Endodermal cell (in vitro differentiated cells): Measurements from ENCODE around the gene MIA. TPM values are rescaled to one million over a fixed set of nuclear protein-coding genes. Genes with fewer than 3 reads are reported as not detected.
A peak's percentile ranks its signal among the peaks of the same experiment; 100 is the strongest.

Source experiments
- DNase-seq: peaks from one replicate; pipeline ENCODE4 v3.0.0-alpha.2; 2017
- H3K27ac ChIP-seq: 2 replicates; pipeline ENCODE4 v1.5.1; 2013; ENCODE audit warnings: mild to moderate bottlenecking, low read depth, low read length, moderate library complexity
- H3K27me3 ChIP-seq: 2 replicates; pipeline ENCODE4 v1.6.1; 2013; ENCODE audit warnings: mild to moderate bottlenecking, low read length, moderate library complexity; ENCODE audit not compliant: insufficient read depth, control insufficient read depth, poor library complexity, severe bottlenecking
- H3K36me3 ChIP-seq: 2 replicates; pipeline ENCODE4 v1.7.0; 2013; ENCODE audit warnings: mild to moderate bottlenecking, low read length, moderate library complexity; ENCODE audit not compliant: control insufficient read depth, insufficient read depth
- H3K4me1 ChIP-seq: one replicate; pipeline ENCODE4 v1.7.0; 2013; ENCODE audit warnings: low read length; ENCODE audit not compliant: control insufficient read depth, insufficient read depth
- H3K4me3 ChIP-seq: 2 replicates; pipeline ENCODE4 v1.5.1; 2013; ENCODE audit warnings: mild to moderate bottlenecking, low read length, moderate library complexity
- H3K9ac ChIP-seq: 2 replicates; pipeline ENCODE4 v1.6.1; 2013; ENCODE audit warnings: mild to moderate bottlenecking, low read length, moderate library complexity; ENCODE audit not compliant: poor library complexity, severe bottlenecking; ENCODE audit errors: extremely low read depth
- H3K9me3 ChIP-seq: 2 replicates; pipeline ENCODE4 v1.6.1; 2013; ENCODE audit warnings: mild to moderate bottlenecking, low read length, moderate library complexity; ENCODE audit not compliant: control insufficient read depth
- H3K27ac Mint-ChIP-seq: 2 replicates; pipeline ENCODE4 v1.8.0; 2020; ENCODE audit warnings: mixed read lengths
- H3K27me3 Mint-ChIP-seq: 2 replicates; pipeline ENCODE4 v1.8.0; 2021; ENCODE audit warnings: mild to moderate bottlenecking, mixed read lengths; ENCODE audit not compliant: insufficient read depth
- H3K36me3 Mint-ChIP-seq: 2 replicates; pipeline ENCODE4 v1.8.0; 2020; ENCODE audit warnings: low read depth, mixed read lengths
- H3K4me1 Mint-ChIP-seq: 2 replicates; pipeline ENCODE4 v1.8.0; 2020; ENCODE audit warnings: mixed read lengths
- H3K4me3 Mint-ChIP-seq: 2 replicates; pipeline ENCODE4 v1.8.0; 2020; ENCODE audit warnings: mild to moderate bottlenecking, moderate library complexity, mixed read lengths
- H3K9me3 Mint-ChIP-seq: 2 replicates; pipeline ENCODE4 v1.8.0; 2020; ENCODE audit warnings: mild to moderate bottlenecking, mixed read lengths
- CTCF ChIP-seq: fragments of 200-600 bp; sonication (generic); conservative IDR thresholded peaks from 2 replicates; pipeline ENCODE4 v1.5.0; 2021; ENCODE audit warnings: antibody characterized with exemption, mild to moderate bottlenecking
- WGBS, 2 experiments: methylation state at CpG; one replicate each; pipeline versions ENCODE4 v1.1.5 to v1.1.7; 2013; ENCODE audit warnings: missing lambda C conversion rate in 2 of 2, mixed read lengths in 1 of 2; ENCODE audit not compliant: insufficient coverage in 1 of 2, insufficient read length in 1 of 2; 5-methylcytosine and 5-hydroxymethylcytosine counted together
- total RNA-seq, 2 donors: library from RNA; stranded (reverse); fragmentation: NEBNext Ultra II Directional in 1 of 2; extraction: Animal tissue kit (Norgen Biotek cat#: 25700) in 1 of 2; gene quantifications; 2 replicates in 1 of 2; 3 replicates in 1 of 2; pipeline ENCODE4 v1.2.1, GENCODE V29; 2021

Gene MIA
- total RNA-seq, 2 donors from 2014 or later = not detected

DNA sequence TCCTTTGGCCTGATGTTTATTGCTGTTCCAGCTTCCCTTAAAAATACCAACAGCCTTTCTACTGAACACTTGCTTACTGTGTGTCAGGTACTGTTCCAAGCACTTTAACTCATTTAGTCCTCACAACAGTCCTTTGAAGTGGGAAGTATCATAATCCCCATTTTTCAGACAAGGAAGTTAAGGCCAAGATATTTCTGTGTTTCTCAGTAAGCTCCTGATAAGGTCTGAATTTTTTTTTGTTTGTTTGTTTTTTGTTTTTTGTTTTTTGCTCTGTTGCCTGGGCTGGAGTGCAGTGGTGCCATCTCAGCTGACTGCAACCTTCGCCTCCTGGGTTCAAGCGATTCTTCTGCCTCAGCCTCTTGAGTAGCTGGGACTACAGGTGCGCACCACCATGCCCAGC lies 16.8 kb upstream of the MIA start:
- Histone ChIP-seq H3K9ac (no peak overlapping the region), H3K4me1 (no peaks in the 10 kb centered on the region), H3K27me3 (no peaks in the 10 kb centered on the region), H3K27ac (no peak overlapping the region), H3K9me3 (no peaks in the 10 kb centered on the region), H3K36me3 (peaks cover 87% of the 10 kb centered on the region), H3K4me3 (no peak overlapping the region)
- H3K9me3 Mint-ChIP-seq = no peaks in the 10 kb centered on the region
- peaks cover 75% of the 10 kb centered on the region for H3K36me3 Mint-ChIP-seq
- WGBS, 2 experiments = 94 to 100% methylated on average over 1 to 3 of the region's 3 CpGs
- TF ChIP-seq CTCF = no peak
- no peak overlapping the region for H3K4me3 Mint-ChIP-seq
- no peak for DNase-seq
- no peaks in the 10 kb centered on the region for H3K27me3 Mint-ChIP-seq
- peaks cover 8% of the 10 kb centered on the region for H3K4me1 Mint-ChIP-seq
- H3K27ac Mint-ChIP-seq = no peak overlapping the region

DNA sequence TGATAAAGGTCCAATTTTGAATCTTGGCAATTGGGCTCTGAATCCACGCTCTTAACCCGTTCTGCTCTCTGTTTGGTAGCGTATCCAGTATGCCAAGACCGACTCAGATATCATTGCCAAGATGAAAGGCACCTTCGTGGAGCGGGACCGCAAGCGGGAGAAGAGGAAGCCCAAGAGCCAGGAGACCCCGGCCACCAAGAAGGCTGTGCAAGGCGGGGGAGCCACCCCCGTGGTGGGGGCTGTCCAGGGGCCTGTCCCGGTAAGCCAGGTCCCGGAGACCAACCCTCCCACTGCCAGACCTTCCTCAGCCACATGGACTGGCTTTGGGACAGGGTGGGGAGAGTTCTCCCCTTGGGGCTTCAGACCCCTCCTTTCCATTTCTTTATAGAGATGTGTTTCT lies 16.0 kb upstream of the MIA start:
- peaks cover 5% of the 10 kb centered on the region for H3K4me1 Mint-ChIP-seq
- no peaks in the 10 kb centered on the region for H3K9me3 Mint-ChIP-seq
- 96 to 98% methylated on average over 7 to 13 of the region's 13 CpGs for WGBS, 2 experiments
- H3K27ac ChIP-seq = no peak overlapping the region
- peak overlapping the region; percentile 48 for H3K27ac Mint-ChIP-seq
- no peaks in the 10 kb centered on the region for H3K27me3 Mint-ChIP-seq
- H3K4me1 ChIP-seq = no peaks in the 10 kb centered on the region
- H3K27me3 ChIP-seq = no peaks in the 10 kb centered on the region
- H3K4me3 ChIP-seq = no peak overlapping the region
- H3K9me3 ChIP-seq = no peaks in the 10 kb centered on the region
- H3K9ac ChIP-seq = no peak overlapping the region
- DNase-seq = no peak
- TF ChIP-seq CTCF = no peak
- H3K36me3 ChIP-seq = peaks cover 94% of the 10 kb centered on the region
- H3K36me3 Mint-ChIP-seq = peaks cover 80% of the 10 kb centered on the region
- H3K4me3 Mint-ChIP-seq = no peak overlapping the region

DNA sequence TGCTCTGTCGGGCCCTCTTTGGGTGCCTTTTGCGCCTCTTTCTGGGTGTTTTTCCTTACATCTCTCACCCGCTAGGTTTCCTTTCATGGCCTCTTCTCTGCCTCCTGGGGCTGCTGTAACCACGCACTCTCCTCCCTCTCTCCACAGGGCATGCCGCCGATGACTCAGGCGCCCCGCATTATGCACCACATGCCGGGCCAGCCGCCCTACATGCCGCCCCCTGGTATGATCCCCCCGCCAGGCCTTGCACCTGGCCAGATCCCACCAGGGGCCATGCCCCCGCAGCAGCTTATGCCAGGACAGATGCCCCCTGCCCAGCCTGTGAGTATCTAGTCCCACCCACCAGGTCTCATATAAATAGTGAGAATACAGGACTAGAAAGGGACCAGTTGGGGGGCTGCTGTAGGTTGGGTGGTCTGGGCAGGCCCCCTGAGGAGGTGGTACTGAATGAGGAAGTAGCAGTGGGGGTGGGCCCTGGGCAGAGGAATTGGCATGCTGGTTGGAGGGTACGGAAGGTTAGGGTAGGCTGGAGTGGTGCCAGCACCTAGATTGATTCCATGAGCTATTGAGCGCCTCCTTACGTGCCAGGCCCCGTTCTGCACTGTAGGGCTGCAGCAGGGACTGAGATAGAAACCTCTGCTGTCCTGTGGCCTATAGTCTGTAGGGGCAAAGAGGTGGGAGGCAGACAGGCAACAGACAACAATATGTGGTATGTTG lies 12.4 kb upstream of the MIA start:
- Mint-ChIP-seq H3K27me3 (no peaks in the 10 kb centered on the region), H3K9me3 (no peaks in the 10 kb centered on the region), H3K4me3 (no peak overlapping the region), H3K27ac (no peak overlapping the region), H3K36me3 (peaks cover 80% of the 10 kb centered on the region), H3K4me1 (no peaks in the 10 kb centered on the region)
- no peak for DNase-seq
- Histone ChIP-seq H3K4me1 (no peaks in the 10 kb centered on the region), H3K4me3 (no peak overlapping the region), H3K9me3 (no peaks in the 10 kb centered on the region), H3K27me3 (no peaks in the 10 kb centered on the region), H3K36me3 (peaks cover 82% of the 10 kb centered on the region), H3K27ac (no peak overlapping the region), H3K9ac (no peak overlapping the region)
- 89 to 95% methylated on average over 10 to 17 of the region's 17 CpGs for WGBS, 2 experiments
- TF ChIP-seq CTCF = no peak
